Mucosa of gallbladder (tissue), 1 donor: Measurements from ENCODE around the gene STAM. TPM values are rescaled to one million over a fixed set of nuclear protein-coding genes. Genes with fewer than 3 reads are reported as not detected.

Experiments used
- DNase-seq: peaks from one replicate; pipeline ENCODE4 v3.0.0-alpha.2; 2020; ENCODE audit warnings: low spot score
- total RNA-seq: library from RNA; stranded (reverse); gene quantifications from one replicate; pipeline ENCODE4 v1.2.1, GENCODE V29; 2021
- donor health status: DM: no; HTN: no; CAD: no.

Gene STAM
- total RNA-seq, 1 donor from 2014 or later: 20.1 TPM

DNA sequence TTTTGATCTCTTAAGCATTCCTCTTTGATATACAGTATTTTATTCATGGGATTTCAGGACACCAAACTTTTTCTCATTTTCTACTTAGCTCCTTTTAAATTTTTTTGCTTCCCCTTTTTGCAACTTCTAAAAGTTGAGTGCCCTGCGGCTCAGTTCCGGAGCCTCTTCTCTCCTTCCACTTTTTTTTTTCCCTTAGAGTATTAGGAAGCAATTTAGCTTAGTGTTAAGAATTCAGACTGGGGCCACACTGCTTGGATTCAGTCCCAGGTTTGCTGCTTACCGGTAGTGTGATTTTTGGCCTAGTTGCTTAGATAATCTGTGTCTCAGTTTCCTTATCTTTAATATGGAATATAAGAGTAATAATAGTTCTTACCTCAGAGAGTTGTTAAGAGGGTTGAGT, 3.4 kb downstream of the STAM start:
- DNase-seq: no peak

DNA sequence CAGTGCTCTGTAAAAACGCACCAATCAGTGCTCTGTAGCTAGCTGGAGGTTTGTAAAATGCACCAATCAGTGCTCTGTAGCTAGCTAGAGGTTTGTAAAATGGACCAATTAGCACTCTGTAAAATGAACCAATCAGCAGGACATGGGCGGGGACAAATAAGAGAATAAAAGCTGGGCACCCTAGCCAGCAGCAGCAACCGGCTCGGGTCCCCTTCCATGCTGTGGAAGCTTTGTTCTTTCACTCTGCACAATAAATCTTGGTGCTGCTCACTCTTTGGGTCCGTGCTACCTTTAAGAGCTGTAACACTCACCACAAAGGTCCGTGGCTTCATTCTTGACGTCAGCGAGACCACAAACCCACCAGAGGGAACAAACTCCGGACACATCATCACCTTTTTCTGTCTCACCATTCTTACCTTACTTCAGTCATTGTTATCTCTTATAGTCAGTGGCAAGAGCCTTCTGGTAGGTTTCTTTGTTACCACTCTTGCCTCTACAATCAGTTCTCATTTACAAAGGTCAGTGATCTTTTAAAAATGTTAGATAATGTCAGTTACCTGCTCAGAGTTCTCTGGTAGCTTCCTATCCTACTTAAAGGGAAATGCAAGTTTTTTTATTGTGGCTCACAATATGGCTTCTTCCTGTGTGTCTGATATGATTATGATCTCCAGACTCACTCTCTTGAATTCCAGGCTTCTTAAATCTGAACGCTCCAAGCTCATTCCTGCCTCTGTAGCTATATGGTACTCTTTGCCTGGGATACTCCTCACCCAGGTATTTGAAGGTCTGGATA, 4.5 kb downstream of the STAM start:
- DNase-seq: no peak

DNA sequence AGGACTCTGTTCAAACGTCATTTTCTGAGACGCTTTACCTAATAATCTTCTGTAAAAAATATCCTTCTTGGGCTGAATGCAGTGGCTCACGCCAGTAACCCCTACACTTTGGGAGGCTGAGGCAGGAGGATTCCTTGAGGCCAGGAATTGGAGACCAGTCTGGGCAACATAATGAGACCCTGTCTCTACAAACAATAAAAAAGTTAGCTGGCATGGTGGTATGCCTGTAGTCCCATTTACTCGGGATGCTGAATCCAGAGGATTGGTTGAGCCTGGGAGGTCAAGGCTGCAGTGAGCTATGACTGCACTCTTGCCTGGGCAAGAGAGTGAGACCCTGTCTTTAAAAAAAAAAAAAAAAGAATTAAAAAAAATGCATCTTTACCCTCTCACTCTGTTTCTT, 5.1 kb downstream of the STAM start:
- no peak for DNase-seq

DNA sequence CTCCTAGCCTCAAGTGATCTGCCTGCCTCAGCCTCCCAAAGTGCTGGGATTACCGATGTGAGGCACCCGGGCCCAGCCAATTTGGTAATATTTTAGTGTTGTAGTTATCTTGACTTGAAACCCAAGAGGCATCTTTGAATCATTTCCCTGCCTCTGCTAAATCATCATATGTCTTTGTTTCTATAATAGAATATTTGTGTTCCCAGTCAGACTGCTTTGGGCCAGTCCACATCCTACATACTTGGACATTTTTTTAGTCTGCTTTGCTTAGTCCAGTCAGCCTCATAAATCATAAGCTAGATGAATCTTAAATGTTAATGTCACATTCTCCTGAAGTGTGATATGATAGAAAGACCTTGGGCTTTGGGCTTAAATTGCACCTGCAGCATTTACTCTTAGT, 5.9 kb downstream of the STAM start:
- DNase-seq: no peak

DNA sequence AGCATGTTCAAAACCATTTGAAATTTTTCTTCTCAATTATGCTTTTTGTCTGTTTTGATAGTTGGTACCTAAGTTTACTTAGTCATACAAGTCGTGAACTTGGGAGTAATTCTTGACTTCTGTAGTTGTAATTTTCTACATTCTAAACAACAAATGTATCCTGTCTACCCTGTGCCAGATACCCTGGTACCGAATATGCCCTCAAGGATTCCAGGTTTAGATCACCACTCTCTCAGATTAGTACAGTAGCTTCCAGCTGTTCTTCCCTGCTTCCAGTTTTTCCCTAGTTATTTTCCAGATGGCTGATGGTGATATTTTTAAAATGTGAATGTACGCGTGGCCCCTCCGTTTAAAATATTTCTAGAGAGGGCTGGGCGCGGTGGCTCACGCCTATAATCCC, 6.5 kb downstream of the STAM start:
- no peak for DNase-seq

DNA sequence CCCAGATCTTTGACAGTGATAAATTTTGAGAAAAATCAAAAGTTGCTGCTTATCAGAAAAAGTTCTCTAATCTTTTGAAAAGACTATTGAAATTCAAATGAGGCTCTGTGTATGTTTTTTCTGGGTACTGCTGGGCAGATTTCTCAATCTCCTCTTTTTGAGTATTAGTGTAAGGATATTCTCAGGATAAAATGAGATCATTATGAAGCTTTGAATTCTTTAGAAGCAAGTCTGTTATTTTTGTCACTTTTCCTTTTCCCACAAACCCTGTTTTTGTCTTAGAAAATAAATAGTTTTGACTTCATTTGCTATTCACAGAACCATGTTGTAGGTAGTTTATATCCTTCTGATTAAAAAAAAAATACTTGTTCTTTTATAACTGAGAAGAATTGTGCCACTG, 7.9 kb downstream of the STAM start:
- DNase-seq: no peak

DNA sequence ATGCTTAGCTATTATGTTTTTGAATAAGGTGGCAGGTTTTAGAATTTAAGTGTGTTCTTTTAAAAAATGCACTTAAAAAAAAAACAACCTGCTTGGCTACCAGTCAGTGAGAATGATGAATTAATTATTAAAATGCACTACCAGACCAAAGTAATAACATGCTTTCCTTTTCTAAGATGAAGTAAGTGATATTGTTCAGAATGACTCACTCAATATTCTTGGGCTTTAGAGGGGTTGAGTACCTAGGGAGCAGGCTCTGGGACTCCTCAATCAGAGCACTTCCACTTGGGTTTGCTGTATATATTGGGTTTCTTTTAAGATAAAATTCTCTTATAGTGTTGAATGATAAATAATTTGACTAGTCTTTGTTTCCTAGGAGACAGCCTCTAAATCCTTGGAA, 8.6 kb downstream of the STAM start:
- DNase-seq: no peak

DNA sequence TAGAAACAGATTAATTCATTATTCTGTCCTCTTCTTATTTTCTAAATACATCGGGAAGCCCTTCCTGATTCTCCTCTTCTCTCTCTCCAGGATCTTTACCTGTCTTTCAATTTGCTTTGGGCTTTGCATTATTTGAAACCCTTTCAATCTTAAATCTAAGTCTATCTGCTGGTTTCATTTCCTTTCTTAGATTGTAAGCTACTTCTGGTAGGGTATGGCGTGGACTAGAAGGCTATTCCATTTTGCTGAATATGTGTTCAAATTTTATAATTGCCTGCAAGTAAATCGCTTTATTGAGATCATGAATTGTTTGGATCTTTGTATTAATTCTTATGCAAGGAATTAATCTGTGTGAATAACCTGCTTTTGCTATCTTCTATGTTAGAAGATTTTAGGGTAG, 11.1 kb downstream of the STAM start:
- DNase-seq: no peak

DNA sequence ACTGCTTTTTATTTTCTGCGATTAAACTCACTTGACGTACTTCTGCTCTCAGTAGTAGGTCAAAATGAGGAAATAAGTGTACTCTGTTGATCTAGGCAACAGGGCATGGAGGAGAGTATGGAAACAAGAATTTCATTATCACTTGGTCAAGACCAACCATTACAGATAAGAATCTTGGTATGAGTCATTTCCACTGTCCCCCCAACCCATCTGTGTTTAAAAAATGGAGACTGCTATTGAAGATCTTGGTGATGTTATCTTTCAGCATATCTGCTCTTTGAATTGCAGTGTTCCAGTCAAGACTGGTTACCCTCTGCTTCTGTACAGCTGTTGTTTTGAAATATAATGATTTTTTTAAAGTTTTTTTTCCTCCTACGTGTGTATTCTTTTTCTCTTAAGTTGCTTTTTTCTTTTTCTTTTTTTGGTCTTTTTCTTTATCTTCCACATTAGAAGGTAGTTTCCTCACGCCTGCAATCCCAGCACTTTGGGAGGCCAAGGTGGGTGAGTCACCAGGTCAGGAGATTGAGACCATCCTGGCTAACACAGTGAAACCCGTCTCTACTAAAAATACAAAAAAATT, 11.7 kb downstream of the STAM start:
- no peak for DNase-seq

DNA sequence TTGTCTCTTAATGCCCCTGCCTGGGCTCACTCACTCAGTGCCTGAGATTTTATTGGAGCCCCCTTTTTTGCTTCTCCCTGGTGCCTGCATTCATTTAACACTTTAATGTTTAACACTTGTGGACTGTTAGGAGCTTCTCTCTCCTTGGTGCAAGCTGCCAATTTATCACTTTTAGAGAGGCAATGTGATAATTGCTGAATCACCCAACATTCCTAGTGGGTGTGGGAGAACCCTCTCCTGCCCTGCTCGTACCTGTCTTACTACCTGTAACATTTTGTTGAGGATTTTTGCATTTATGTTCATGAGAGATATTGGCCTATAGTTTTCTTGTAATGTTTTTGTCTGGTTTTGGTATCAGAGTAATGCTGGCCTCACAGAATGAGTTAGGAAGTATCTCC, 13.2 kb downstream of the STAM start:
- no peak for DNase-seq

DNA sequence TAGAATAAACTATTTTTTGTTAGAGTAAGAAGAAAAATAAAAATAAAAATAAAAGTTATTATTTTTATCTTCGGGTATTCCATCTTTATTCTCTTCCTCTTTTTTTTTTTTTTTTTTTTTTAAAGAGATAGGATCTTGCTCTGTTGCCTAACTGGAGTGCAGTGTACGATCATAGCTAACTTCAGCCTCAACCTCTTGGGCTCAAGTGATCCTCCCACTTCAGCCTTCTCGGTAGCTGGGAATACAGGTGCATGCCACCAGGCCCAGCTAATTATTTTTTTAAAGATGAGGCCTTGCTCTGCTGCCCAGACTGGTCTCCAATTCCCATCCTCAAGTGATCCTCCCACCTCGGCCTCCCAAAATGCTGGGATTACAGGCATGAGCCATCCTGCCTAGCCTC, 15.4 kb downstream of the STAM start:
- no peak for DNase-seq

DNA sequence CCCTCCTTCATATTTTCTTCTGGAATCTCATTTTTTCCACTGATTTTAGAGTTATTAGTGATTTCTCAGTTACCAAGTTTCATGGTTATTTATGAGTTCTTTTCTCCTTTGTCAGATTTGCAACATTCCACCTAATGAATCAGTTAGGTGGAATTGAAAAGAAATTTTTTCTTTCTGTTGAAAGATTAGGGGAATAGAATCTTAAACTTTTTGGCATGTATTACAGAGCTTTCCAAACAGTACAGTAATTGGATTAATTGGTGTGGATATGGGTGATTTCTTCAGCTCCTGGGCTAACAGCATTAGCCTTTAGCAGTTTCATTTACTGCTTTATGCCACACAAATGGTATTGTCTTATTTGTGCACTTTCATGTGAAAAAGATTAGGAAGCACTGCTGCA, 17.0 kb downstream of the STAM start:
- no peak for DNase-seq

DNA sequence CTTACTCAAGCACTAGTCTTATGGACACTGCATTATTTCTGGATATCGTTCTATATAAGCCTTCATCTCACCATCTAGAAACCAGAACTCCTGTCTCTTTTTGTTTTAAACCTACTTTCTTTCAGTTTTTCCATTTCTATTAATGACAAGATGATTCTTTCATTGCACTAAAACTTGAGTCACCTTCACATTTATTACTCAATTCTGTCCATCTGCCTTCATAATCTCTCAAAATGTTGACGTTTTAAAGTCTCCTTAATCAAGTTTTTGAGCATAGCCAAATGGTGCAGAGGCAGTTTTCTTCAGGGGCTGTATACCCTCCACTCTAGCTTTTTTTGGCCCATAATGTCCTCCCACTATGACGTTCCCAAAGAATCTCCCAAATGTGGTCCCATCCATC, 17.6 kb downstream of the STAM start:
- DNase-seq: no peak

DNA sequence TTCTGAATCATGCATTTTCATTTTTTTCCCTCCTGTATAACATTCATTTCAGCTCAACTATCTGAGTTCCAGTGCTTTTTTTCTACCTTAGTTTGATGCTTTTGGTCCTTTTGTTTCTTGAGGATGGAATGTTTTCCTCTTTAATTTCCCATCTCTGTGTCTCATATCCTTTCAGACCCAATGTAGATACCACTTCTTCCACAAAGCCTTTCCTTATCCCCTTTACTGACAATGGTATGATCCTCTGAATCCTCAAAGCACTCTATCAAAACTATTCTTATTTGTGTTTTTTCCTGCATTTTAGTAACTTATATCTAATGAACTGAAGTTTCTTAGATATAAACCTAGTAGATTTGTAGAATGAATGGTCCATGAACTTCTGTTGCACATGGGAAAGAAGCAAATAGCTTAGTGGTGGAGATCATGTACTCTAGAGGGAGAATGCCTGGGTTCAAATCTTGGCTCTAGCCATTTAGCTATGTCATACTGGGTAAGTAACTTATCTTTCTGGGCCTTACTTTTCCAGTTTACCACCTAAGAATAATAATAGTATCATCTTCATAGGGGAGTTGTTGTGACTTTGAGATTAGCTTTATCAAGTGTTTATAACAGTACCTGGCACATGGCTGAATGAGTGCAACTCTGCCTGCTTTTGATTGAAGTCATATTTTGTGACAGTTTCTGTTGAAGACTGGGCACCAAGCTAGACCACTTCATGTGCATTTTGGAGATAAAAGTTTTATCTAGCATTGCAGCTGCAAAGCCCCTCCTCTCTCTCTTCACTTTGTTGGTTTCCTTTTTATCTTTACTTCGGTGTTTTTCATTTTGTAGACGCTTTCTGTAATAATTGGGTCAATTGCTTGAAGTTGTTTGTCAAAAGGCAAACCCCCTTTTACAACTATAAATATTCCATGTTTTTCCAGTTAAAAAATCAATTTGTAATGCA, 18.5 kb downstream of the STAM start:
- DNase-seq: no peak

DNA sequence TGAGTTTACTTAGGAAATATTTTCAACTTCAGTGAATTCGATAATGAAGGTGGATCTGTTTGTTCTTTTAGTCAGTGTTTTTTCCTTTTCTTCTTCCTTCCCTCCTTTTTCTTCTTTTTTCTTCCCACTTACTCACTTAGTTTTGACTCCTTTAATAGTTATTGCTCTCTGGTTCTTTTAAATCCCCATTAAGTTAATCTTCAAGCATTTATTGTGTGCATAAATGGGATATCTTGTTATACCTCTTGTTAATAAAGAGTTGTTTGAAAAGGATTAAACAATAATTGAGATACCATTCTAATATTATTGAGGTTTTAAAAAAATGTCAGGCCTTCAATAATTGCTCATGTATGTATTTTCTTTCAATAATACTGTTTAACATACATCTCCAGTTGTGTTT, 19.5 kb downstream of the STAM start:
- no peak for DNase-seq

DNA sequence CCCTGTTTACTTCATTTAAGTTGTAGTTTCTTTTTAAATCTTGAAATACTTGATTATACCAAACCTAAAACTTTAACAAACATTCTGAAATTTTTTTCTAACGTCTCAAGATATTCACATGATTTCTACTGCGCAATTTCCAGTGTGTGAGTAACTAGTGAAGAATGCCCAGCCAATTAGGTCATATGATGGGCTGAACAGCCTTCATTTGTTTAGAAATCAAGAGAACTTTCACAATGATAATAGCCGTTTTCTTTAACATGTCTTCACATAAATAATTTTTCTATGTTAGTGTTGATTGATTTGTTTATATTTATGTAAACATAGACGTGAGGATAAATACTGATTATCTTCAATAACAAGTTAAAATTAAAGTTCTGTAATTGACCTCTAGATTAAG, 21.8 kb downstream of the STAM start:
- DNase-seq: no peak

DNA sequence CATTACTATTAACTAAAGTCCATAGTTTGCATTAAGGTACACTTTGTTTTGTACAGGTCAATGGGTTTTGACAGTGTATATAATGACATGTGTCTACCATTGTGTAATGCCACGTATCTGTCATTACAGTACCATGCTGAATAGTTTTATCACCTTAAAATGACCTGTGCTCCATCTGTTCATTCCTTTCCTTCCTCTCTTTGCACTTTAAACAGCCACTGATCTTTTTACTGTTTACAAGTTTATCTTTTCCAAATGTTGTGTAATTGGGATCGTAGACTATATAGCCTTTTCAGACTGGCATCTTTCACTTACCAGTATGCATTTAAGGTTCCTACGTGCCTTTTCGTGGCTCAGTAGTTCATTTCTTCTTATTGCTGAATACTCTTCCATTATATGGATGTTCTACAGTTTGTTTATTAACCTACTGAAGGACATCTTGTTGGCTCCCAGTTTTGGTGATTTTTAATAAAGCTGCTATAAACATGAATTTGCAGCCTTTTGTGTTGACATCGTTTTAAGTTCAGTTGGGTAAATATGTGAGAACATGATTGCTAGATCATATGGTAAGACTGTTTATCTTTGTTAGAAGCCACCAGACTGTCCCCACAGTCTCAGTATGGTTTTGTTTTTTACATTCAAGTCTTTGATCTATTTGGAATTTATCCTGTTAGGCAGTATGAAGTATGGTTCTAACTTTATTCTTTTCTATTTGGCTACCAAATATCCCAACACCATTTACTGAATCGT, 24.7 kb downstream of the STAM start:
- no peak for DNase-seq

DNA sequence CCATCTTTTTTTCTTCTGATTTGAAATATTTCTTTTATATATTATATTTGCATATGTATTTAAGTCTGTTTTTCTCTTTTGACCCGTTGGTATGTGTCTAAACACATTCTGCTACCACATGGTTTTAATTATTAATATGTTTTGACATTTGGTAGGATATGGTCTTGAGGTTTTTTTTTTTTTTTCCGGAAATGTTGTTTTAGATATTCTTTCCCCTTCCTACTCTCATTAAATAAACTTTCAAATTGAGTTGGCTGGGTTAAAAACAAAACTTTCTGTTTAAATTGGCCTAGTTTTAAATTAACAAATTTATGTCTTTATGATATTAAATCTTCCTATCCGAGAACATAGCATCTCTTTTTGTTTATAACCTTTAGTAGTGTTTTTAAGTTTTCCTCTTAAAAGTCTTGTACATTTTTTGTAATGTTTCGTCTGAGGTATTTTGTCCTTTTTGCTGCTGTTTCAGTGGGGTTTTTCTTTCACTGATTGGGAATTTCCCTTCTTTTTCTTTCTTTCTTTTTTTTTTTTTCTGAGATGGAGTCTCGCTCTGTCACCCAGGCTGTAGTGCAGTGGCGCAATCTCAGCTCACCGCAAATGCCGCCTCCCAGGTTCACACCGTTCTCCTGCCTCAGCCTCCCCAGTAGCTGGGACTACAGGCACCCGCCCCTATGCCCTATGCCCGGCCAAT, 25.4 kb downstream of the STAM start:
- DNase-seq: no peak

DNA sequence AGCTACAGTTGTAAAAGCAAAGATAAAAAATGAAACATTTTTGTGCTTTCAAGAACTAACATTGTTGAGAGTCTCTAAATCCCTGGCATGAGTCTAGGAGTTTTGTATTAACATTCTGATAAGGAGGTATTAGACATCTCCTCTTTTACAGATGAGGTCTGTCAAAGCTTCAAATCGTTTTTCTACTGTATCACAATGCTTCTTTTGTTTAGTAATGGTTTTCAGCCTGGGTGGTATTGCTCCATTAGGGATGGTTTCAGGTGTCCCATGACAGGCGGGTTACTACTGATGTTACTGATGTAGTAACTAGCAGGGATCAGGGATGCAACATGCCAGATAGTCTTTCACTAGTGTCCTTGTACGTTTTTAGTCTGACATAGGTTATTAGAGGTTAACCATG, 27.4 kb downstream of the STAM start:
- no peak for DNase-seq

DNA sequence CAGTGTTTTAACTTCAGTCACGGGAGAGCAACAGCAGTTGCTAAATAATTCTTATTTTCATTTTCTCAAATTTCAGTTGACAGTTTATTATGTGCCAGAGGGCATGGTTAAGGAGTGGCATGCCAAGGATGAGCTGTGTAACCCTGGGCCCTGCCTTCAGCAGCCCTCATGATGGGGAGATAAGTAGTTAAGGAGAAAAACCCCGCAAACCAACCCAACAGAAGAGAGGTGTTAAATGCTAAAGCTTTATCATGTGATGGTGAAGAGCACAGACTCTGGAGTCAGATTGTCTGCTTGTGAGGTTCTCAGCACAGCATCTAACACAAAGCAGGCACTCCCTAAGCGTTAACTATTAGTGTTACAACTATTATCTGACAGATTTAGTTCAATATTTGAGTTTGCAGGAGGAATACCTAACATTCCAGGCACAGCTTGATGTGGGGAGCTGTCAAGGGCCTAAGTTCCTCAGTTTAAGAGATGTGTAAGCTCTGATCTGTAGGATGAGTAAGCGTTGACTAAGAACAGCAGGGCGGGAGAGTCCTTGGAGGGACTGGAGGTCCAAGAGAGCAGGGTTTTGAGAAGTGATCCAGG, 29.6 kb downstream of the STAM start:
- DNase-seq: no peak

DNA sequence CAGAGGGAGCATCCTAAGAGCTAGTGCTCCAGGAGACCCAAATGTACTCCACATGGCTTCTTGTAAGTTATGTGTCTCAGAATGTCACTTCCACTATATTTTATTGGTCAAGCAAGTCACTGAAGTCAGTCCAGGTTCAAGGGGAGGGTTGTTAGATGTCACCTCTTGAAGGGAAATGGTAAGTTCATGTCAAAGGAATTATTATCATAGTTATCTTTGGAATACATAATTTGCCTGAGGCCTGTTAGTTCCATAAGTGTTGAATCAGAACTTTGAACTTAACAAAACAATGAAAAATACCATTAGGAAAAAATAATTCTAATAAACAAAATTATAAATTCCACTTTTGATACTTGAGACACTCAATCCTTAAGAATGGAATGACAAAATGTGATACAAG, 30.6 kb downstream of the STAM start:
- DNase-seq: no peak
